ENCODE results near the gene ST3GAL4. TPM values are rescaled to one million over a fixed set of nuclear protein-coding genes. Genes with fewer than 3 reads are reported as not detected.

ST3GAL4 gene
- total and polyA plus RNA-seq, 2 of the 8 experiments (the other 6 are each of a cell fraction or from before 2014, with no cell fraction given), result 15.6 to 20.0 TPM

GRCh38 chr11:126360049-126360446, 4.6 kb downstream of the ST3GAL4 start:
- Histone ChIP-seq H2BK20ac (ENCODE audit: low read length) (no peak overlapping the region), H3K27me3 (replicated peaks in 1 of 4; ENCODE audit: control insufficient read depth in 3 of 4, extremely low read depth in 1 of 4, insufficient read depth in 3 of 4, low read length in 3 of 4) (no peaks in the 10 kb centered on the region), H4K8ac (ENCODE audit: extremely low read depth, insufficient read depth, low read length) (no peak overlapping the region; the same call in 1 of the 2 replicates), H3K18ac (ENCODE audit: extremely low read depth, low read length) (no peak overlapping the region), H3K79me1 (ENCODE audit: low read depth, low read length) (peaks cover 10% of the 10 kb centered on the region), H2BK120ac (replicated peaks; ENCODE audit: low read depth, low read length) (no peak overlapping the region), H3K23me2 (ENCODE audit: low read depth, low read length) (peaks cover 8% of the 10 kb centered on the region; the same call in 1 of the 2 replicates), H2BK12ac (ENCODE audit: low read depth, low read length) (no peak overlapping the region), H2AK5ac (ENCODE audit: low read depth, low read length) (no peak overlapping the region), H3K27ac (ENCODE audit: low read depth, low read length) (no peak overlapping the region), H3K56ac (replicated peaks; ENCODE audit: insufficient read length, low read depth, low read length) (no peak overlapping the region), H4K91ac (replicated peaks; ENCODE audit: insufficient read length, low read length) (no peak overlapping the region), H2AFZ (ENCODE audit: low read length) (no peak overlapping the region), H3K4me2 (ENCODE audit: insufficient read depth in 1 of 2, low read depth in 2 of 2, low read length in 2 of 2) (no peak overlapping the region), H3K9ac (replicated peaks in 1 of 4; ENCODE audit: extremely low read depth in 1 of 4, low read depth in 3 of 4, low read length in 3 of 4) (no peak overlapping the region), H3K23ac (ENCODE audit: insufficient read length) (no peak overlapping the region), H2BK15ac (ENCODE audit: low read length) (no peak overlapping the region), H3K79me2 (ENCODE audit: control insufficient read depth in 1 of 2, insufficient read depth in 2 of 2, low read length in 2 of 2) (peaks cover 2 to 20% of the 10 kb centered on the region in 2 experiments; a peak in 2 of 4 replicates), H4K5ac (ENCODE audit: insufficient read length, low read depth, low read length) (no peak overlapping the region), H3K9me3 (ENCODE audit: insufficient read depth in 2 of 2, low read depth in 1 of 2, low read length in 1 of 2) (no peaks in the 10 kb centered on the region), H3K4ac (replicated peaks; ENCODE audit: insufficient read length, low read depth, low read length) (no peak overlapping the region), H4K20me1 (replicated peaks in 1 of 2; ENCODE audit: control insufficient read depth in 1 of 2, insufficient read depth in 2 of 2, low read length in 2 of 2) (peaks cover 0 to 2% of the 10 kb centered on the region in 2 experiments), H3K36me3 (ENCODE audit: control insufficient read depth in 2 of 4, insufficient read depth in 4 of 4, low read length in 3 of 4) (no peaks in the 10 kb centered on the region), H3K4me1 (replicated peaks in 1 of 4; ENCODE audit: control insufficient read depth in 3 of 4, insufficient read depth in 4 of 4, low read length in 3 of 4) (peaks cover 0 to 23% (median 7%) of the 10 kb centered on the region in 4 experiments; a peak in 4 of 7 replicates), H2BK5ac (ENCODE audit: low read depth, low read length) (no peak overlapping the region), H3K14ac (ENCODE audit: insufficient read length) (no peak overlapping the region), H3K4me3 (ENCODE audit: extremely low read depth in 1 of 4, insufficient read depth in 2 of 4, low read depth in 3 of 4, low read length in 4 of 4) (no peak overlapping the region)
- POLR2A ChIA-PET (ENCODE audit: partially characterized antibody), result interaction anchor here (1.0 to 1.3 kb wide), 2 partner anchors 10 to 34 kb away, joined by 3 to 4 read pairs; no protein-coding TSS in a partner anchor
- CTCF ChIA-PET (ENCODE audit: partially characterized antibody), result interaction anchor here (1.1 to 1.8 kb wide), 4 partner anchors 10 to 53 kb away, joined by 3 to 8 read pairs (median 4); no protein-coding TSS in a partner anchor
- 93% methylated on average over 8 of the region's 8 CpGs; no CpG with 5 or more reads in 1 of the 2 experiments for WGBS, 2 experiments (ENCODE audit: extremely low coverage in 1 of 2, insufficient coverage in 1 of 2, insufficient read length in 1 of 2, insufficient replicate concordance in 2 of 2, low coverage in 1 of 2, low lambda C conversion rate in 2 of 2, missing lambda C conversion rate in 1 of 2)
- no peak for TF ChIP-seq FOSL1 (IDR thresholded peaks at IDR 0.05; ENCODE audit: insufficient read depth, low read depth, low read length)
- TF ChIP-seq TAF1 (IDR thresholded peaks at IDR 0.05; ENCODE audit: low read depth, low read length), result no peak
- no peak for TF ChIP-seq BCL11A (IDR thresholded peaks at IDR 0.05; ENCODE audit: low read depth in 2 of 2, low read length in 2 of 2)
- no peak for TF ChIP-seq POLR2A (IDR thresholded peaks at IDR 0.05; ENCODE audit: control extremely low read depth in 1 of 2, low read depth in 2 of 2, low read length in 2 of 2)
- TF ChIP-seq JUN (IDR thresholded peaks at IDR 0.05; ENCODE audit: low read depth, low read length), result no peak
- TF ChIP-seq YY1 (IDR thresholded peaks at IDR 0.05; ENCODE audit: low read depth, low read length), result no peak
- TF ChIP-seq SIN3A (conservative IDR thresholded peaks at IDR 0.05 in 1 of 2, IDR thresholded peaks at IDR 0.05 in 1 of 2; ENCODE audit: low read depth in 1 of 2, low read length in 2 of 2), result no peak
- TF ChIP-seq PHF8 (conservative IDR thresholded peaks at IDR 0.05; ENCODE audit: low read depth, low read length), result no peak
- FAIRE-seq (no peak), DNase-seq (ENCODE audit: low read depth in 1 of 2, low spot score in 2 of 2) (no peak)
